ENCODE results near the gene PDIK1L.
A peak's percentile ranks its signal among the peaks of the same experiment; 100 is the strongest.

PDIK1L gene

GRCh38 chr1:26160527-26161414 lies 49.1 kb downstream of the PDIK1L start:
- H2BK120ac ChIP-seq (ENCODE audit: low read depth, low read length), result no peak overlapping the region
- no peaks in the 10 kb centered on the region for H3K79me2 ChIP-seq (ENCODE audit: control insufficient read depth, insufficient read depth, low read length)
- no peak overlapping the region for H2BK15ac ChIP-seq (replicated peaks; ENCODE audit: low read depth)
- no peaks in the 10 kb centered on the region for H3K79me1 ChIP-seq (ENCODE audit: low read length)
- no CpG with 5 or more reads among the region's 18 CpGs for WGBS (ENCODE audit: extremely low coverage, insufficient coverage, low lambda C conversion rate)
- peak overlapping the region; percentile 74 for H3K4me2 ChIP-seq (ENCODE audit: low read length)
- no peak overlapping the region for H4K8ac ChIP-seq (ENCODE audit: low read depth, low read length)
- no peak overlapping the region for H3K4ac ChIP-seq (ENCODE audit: low read depth, low read length)
- no peak overlapping the region for H2BK5ac ChIP-seq (ENCODE audit: low read length)
- H3K27ac ChIP-seq (ENCODE audit: low read depth, low read length), result no peak overlapping the region
- peak overlapping the region; percentile 82 for H2AK5ac ChIP-seq (ENCODE audit: low read length)
- no peak for DNase-seq
- H3K4me3 ChIP-seq (ENCODE audit: low read length), result no peak overlapping the region
- peak overlapping the region; percentile 71 for H3K9ac ChIP-seq (ENCODE audit: low read length)
- peak overlapping the region; percentile 89 for H3K56ac ChIP-seq (ENCODE audit: low read length)
- H3K4me1 ChIP-seq (ENCODE audit: control insufficient read depth, low read depth, low read length), result peaks cover 37% of the 10 kb centered on the region
- H4K5ac ChIP-seq (ENCODE audit: low read length), result no peak overlapping the region
- H3K27me3 ChIP-seq (ENCODE audit: insufficient read depth, low read length, poor library complexity), result peaks cover 6% of the 10 kb centered on the region
- no peaks in the 10 kb centered on the region for H3K36me3 ChIP-seq (ENCODE audit: control insufficient read depth, insufficient read depth, low read length)
- H3K18ac ChIP-seq (ENCODE audit: low read length), result no peak overlapping the region
- no peak overlapping the region for H3K23ac ChIP-seq (ENCODE audit: low read length)

- peak overlapping the region; percentile 89 for H3K56ac ChIP-seq (ENCODE audit: low read length)
- no peak overlapping the region for H2AK5ac ChIP-seq (ENCODE audit: low read length)
- no peak overlapping the region for H3K27ac ChIP-seq (ENCODE audit: low read depth, low read length)
- no peaks in the 10 kb centered on the region for H3K36me3 ChIP-seq (ENCODE audit: control insufficient read depth, insufficient read depth, low read length)
- no peak overlapping the region for H4K5ac ChIP-seq (ENCODE audit: low read length)
- H3K4me1 ChIP-seq (ENCODE audit: control insufficient read depth, low read depth, low read length), result peaks cover 32% of the 10 kb centered on the region
- H3K4me2 ChIP-seq (ENCODE audit: low read length), result peak overlapping the region; percentile 74
- no peaks in the 10 kb centered on the region for H3K79me2 ChIP-seq (ENCODE audit: control insufficient read depth, insufficient read depth, low read length)
- peak; percentile 77 for DNase-seq
- no peak overlapping the region for H2BK15ac ChIP-seq (replicated peaks; ENCODE audit: low read depth)
- H2BK5ac ChIP-seq (ENCODE audit: low read length), result no peak overlapping the region
- peak overlapping the region; percentile 36 for H3K4ac ChIP-seq (ENCODE audit: low read depth, low read length)
- H3K4me3 ChIP-seq (ENCODE audit: low read length), result no peak overlapping the region
- no CpG with 5 or more reads among the region's 98 CpGs for WGBS (ENCODE audit: extremely low coverage, insufficient coverage, low lambda C conversion rate)
- no peaks in the 10 kb centered on the region for H3K79me1 ChIP-seq (ENCODE audit: low read length)
- no peak overlapping the region for H4K8ac ChIP-seq (ENCODE audit: low read depth, low read length)
- H3K23ac ChIP-seq (ENCODE audit: low read length), result peak overlapping the region; percentile 80
- H2BK120ac ChIP-seq (ENCODE audit: low read depth, low read length), result no peak overlapping the region
- peak overlapping the region; percentile 71 for H3K9ac ChIP-seq (ENCODE audit: low read length)
- peak overlapping the region; percentile 32 for H3K18ac ChIP-seq (ENCODE audit: low read length)
- peaks cover 6% of the 10 kb centered on the region for H3K27me3 ChIP-seq (ENCODE audit: insufficient read depth, low read length, poor library complexity)
Measured at GRCh38 chr1:26161415-26162219, 50.0 kb downstream of the PDIK1L start.

GRCh38 chr1:26162220-26162709 lies 50.6 kb downstream of the PDIK1L start:
- Histone ChIP-seq H3K27ac (ENCODE audit: low read depth, low read length) (no peak overlapping the region), H2BK5ac (ENCODE audit: low read length) (no peak overlapping the region), H2BK15ac (replicated peaks; ENCODE audit: low read depth) (no peak overlapping the region), H4K8ac (ENCODE audit: low read depth, low read length) (no peak overlapping the region), H2BK120ac (ENCODE audit: low read depth, low read length) (no peak overlapping the region), H3K4me1 (ENCODE audit: control insufficient read depth, low read depth, low read length) (peaks cover 32% of the 10 kb centered on the region), H3K23ac (ENCODE audit: low read length) (peak overlapping the region; percentile 15), H3K36me3 (ENCODE audit: control insufficient read depth, insufficient read depth, low read length) (no peaks in the 10 kb centered on the region), H4K5ac (ENCODE audit: low read length) (no peak overlapping the region), H3K18ac (ENCODE audit: low read length) (no peak overlapping the region), H3K79me1 (ENCODE audit: low read length) (no peaks in the 10 kb centered on the region), H3K9ac (ENCODE audit: low read length) (peak overlapping the region; percentile 71), H3K79me2 (ENCODE audit: control insufficient read depth, insufficient read depth, low read length) (no peaks in the 10 kb centered on the region), H3K4me2 (ENCODE audit: low read length) (peak overlapping the region; percentile 74), H3K56ac (ENCODE audit: low read length) (peak overlapping the region; percentile 89), H3K4ac (ENCODE audit: low read depth, low read length) (no peak overlapping the region), H3K27me3 (ENCODE audit: insufficient read depth, low read length, poor library complexity) (peaks cover 6% of the 10 kb centered on the region), H2AK5ac (ENCODE audit: low read length) (no peak overlapping the region), H3K4me3 (ENCODE audit: low read length) (no peak overlapping the region)
- DNase-seq, result no peak
- WGBS (ENCODE audit: extremely low coverage, insufficient coverage, low lambda C conversion rate), result no CpG with 5 or more reads among the region's 21 CpGs

- no peaks in the 10 kb centered on the region for H3K79me1 ChIP-seq (ENCODE audit: low read length)
- peaks cover 6% of the 10 kb centered on the region for H3K27me3 ChIP-seq (ENCODE audit: insufficient read depth, low read length, poor library complexity)
- H3K79me2 ChIP-seq (ENCODE audit: control insufficient read depth, insufficient read depth, low read length), result no peaks in the 10 kb centered on the region
- no peak overlapping the region for H4K5ac ChIP-seq (ENCODE audit: low read length)
- H3K36me3 ChIP-seq (ENCODE audit: control insufficient read depth, insufficient read depth, low read length), result no peaks in the 10 kb centered on the region
- no peak overlapping the region for H2BK15ac ChIP-seq (replicated peaks; ENCODE audit: low read depth)
- no peak overlapping the region for H2BK5ac ChIP-seq (ENCODE audit: low read length)
- DNase-seq, result no peak
- no CpG with 5 or more reads among the region's 9 CpGs for WGBS (ENCODE audit: extremely low coverage, insufficient coverage, low lambda C conversion rate)
- no peak overlapping the region for H3K4ac ChIP-seq (ENCODE audit: low read depth, low read length)
- no peak overlapping the region for H3K56ac ChIP-seq (ENCODE audit: low read length)
- H3K18ac ChIP-seq (ENCODE audit: low read length), result no peak overlapping the region
- H3K27ac ChIP-seq (ENCODE audit: low read depth, low read length), result no peak overlapping the region
- no peak overlapping the region for H4K8ac ChIP-seq (ENCODE audit: low read depth, low read length)
- no peak overlapping the region for H3K4me2 ChIP-seq (ENCODE audit: low read length)
- H3K9ac ChIP-seq (ENCODE audit: low read length), result no peak overlapping the region
- H3K23ac ChIP-seq (ENCODE audit: low read length), result no peak overlapping the region
- peaks cover 25% of the 10 kb centered on the region for H3K4me1 ChIP-seq (ENCODE audit: control insufficient read depth, low read depth, low read length)
- no peak overlapping the region for H3K4me3 ChIP-seq (ENCODE audit: low read length)
- no peak overlapping the region for H2BK120ac ChIP-seq (ENCODE audit: low read depth, low read length)
- no peak overlapping the region for H2AK5ac ChIP-seq (ENCODE audit: low read length)
Measured at GRCh38 chr1:26163684-26164035, 52.0 kb downstream of the PDIK1L start.

DNA sequence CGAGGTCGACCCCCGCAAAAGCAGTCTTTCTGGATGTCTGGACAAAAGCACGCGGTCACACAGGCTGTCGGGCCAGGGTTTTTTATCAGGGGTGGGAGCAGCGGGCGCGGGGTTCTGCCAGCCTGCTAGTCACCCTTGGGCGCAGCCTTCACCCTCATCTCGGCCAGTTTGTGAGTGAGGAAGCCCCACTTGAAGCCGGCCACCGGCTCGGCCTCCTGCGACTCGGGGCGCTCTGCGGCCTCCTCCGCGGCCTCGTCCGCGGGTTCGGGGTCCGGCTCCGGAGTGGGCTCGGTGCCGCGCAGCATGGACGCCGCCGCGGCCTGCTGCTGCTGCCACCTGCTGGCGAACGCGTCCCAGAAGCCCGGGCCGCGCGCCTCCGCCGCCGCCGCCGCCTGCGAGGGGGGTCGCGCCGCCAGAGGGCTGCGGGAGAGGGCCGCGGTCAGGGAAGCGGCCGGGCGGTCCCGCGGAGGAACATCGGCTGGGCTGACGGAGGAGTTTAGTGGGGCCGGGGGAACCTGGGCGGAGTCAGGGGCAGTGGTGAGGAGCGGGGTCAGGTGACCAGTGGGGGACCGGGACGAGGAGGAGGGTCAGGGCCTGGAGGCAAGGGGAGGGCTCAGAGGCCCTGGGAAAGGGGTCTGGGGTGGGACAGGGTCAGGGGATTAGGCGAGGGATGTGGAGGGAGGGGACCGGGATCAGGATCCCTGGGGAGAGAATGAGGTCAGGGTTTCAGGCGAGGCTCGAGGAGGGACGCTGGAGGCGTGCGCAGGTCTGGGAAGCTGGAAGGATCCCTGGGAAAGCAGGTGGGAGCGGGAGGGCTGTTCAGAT lies 52.6 kb downstream of the PDIK1L start:
- peaks cover 6% of the 10 kb centered on the region for H3K27me3 ChIP-seq (ENCODE audit: insufficient read depth, low read length, poor library complexity)

More for the DNA sequence above, 52.6 kb downstream of the PDIK1L start:
- Histone ChIP-seq H3K56ac (ENCODE audit: low read length) (peak overlapping the region; percentile 54), H3K36me3 (ENCODE audit: control insufficient read depth, insufficient read depth, low read length) (no peaks in the 10 kb centered on the region), H4K5ac (ENCODE audit: low read length) (no peak overlapping the region), H2BK15ac (replicated peaks; ENCODE audit: low read depth) (no peak overlapping the region), H3K4ac (ENCODE audit: low read depth, low read length) (no peak overlapping the region), H3K9ac (ENCODE audit: low read length) (peak overlapping the region; percentile 49), H3K27ac (ENCODE audit: low read depth, low read length) (no peak overlapping the region), H3K4me1 (ENCODE audit: control insufficient read depth, low read depth, low read length) (peaks cover 23% of the 10 kb centered on the region), H2BK5ac (ENCODE audit: low read length) (no peak overlapping the region), H3K79me2 (ENCODE audit: control insufficient read depth, insufficient read depth, low read length) (no peaks in the 10 kb centered on the region), H2AK5ac (ENCODE audit: low read length) (no peak overlapping the region), H3K4me3 (ENCODE audit: low read length) (no peak overlapping the region), H4K8ac (ENCODE audit: low read depth, low read length) (no peak overlapping the region), H2BK120ac (ENCODE audit: low read depth, low read length) (no peak overlapping the region), H3K4me2 (ENCODE audit: low read length) (peak overlapping the region; percentile 66), H3K18ac (ENCODE audit: low read length) (peak overlapping the region; percentile 30), H3K23ac (ENCODE audit: low read length) (no peak overlapping the region), H3K79me1 (ENCODE audit: low read length) (no peaks in the 10 kb centered on the region)
- peak; percentile 80 for DNase-seq
- WGBS (ENCODE audit: extremely low coverage, insufficient coverage, low lambda C conversion rate), result no CpG with 5 or more reads among the region's 72 CpGs

All from mesendoderm (in vitro differentiated cells).